ENCODE measurements around the gene DPEP3.
"Not testable (repeated sequence)": the region's sequence is repeated elsewhere in the genome, so short reads cannot be mapped to it uniquely, and the experiment has no call there.

The DPEP3 gene

DNA sequence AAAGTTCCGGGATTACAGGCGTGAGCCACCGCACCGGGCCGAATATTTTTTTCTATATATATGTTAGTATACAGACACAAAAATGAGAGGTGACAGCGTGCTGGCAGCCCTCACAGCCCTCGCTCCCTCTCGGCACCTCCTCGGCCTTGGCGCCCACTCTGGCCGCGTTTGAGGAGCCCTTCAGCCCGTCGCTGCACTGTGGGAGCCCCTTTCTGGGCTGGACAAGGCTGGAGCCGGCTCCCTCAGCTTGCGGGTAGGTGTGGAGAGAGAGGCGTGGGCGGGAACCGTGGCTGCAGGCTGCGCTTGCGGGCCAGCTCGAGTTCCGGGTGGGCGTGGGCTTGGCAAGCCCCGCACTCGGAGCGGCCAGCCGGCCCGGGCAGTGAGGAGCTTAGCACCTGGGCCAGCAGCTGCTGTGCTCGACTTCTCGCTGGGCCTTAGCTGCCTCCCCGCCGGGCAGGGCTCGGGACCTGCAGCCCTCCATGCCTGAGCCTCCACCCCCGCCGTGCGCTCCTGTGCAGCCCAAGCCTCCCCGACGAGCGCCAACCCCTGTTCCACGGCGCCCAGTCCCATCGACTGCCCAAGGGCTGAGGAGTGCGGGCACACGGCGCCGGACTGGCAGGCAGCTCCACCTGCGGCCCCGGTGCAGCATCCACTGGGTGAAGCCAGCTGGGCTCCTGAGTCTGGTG is 1.9 kb upstream of the DPEP3 start:
- no peak overlapping the region for H3K4me3 ChIP-seq (ENCODE audit: low read depth, low read length)
- DNase-seq (ENCODE audit: low read depth) = no peak
- TF ChIP-seq, protein P1, sequence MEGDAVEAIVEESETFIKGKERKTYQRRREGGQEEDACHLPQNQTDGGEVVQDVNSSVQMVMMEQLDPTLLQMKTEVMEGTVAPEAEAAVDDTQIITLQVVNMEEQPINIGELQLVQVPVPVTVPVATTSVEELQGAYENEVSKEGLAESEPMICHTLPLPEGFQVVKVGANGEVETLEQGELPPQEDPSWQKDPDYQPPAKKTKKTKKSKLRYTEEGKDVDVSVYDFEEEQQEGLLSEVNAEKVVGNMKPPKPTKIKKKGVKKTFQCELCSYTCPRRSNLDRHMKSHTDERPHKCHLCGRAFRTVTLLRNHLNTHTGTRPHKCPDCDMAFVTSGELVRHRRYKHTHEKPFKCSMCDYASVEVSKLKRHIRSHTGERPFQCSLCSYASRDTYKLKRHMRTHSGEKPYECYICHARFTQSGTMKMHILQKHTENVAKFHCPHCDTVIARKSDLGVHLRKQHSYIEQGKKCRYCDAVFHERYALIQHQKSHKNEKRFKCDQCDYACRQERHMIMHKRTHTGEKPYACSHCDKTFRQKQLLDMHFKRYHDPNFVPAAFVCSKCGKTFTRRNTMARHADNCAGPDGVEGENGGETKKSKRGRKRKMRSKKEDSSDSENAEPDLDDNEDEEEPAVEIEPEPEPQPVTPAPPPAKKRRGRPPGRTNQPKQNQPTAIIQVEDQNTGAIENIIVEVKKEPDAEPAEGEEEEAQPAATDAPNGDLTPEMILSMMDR (IDR thresholded peaks at IDR 0.05; ENCODE audit: control insufficient read depth, extremely low read depth, insufficient read depth) = no peak

DNA sequence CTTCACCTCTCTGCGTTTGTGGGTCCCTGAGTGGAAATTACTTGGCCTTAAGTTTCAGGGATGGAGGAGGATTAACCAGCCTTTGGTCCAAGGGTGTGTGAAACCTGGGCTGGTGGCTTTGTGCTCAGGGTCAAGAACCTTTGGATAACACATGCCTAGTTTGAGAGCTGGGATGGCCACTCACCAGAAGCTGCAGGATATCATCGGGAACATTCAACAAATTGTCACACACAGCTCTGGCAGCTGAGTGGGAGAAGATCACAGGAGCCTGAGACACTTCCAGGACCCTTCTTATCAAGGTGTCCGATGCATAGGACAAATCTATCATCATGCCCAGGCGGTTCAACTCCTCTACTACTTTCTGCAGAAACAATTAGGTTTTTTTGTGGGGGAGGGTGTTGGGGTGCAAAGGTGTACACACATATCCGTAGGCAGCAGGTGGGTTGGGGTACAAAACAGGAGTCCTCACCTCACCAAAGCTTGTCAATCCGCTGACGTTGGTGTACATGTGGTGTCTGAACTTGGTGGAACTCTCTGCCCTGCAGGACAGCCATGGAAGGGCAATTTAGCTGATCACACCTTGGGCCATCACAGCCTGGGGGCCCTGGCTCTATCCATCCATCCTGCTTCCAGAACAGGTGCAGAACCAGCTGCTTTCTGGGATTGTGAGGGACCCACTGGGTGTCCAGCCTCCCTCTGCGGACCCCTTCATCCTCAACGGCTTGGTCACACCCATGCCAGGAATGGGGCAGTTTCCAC is 2.7 kb downstream of the DPEP3 start:
- no peak for DNase-seq (ENCODE audit: low read depth)
- no peak overlapping the region for H3K4me3 ChIP-seq (ENCODE audit: low read depth, low read length)
- TF ChIP-seq, protein P1 (IDR thresholded peaks at IDR 0.05; ENCODE audit: control insufficient read depth, extremely low read depth, insufficient read depth) = no peak

DNA sequence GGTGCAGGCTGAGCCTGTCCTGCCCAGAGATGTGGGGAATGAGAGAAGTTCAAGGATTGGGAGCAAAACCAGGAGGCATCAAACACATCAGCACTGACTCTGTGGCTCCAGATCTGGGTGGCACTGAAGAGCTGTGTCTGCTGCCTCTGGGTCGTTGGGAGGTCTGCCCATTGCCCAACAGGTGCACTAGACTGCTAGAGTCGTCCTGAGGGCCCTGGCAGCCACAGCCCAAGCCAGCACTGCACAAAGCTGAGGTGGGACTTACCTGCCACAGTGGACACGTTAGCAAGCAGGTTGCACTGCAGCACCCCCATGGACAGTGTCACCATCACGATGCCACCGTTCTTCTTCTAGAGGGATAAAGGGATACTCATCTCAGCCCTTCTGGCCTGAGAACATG is 3.3 kb downstream of the DPEP3 start:
- TF ChIP-seq, protein P1 (IDR thresholded peaks at IDR 0.05; ENCODE audit: control insufficient read depth, extremely low read depth, insufficient read depth) = no peak

DNA sequence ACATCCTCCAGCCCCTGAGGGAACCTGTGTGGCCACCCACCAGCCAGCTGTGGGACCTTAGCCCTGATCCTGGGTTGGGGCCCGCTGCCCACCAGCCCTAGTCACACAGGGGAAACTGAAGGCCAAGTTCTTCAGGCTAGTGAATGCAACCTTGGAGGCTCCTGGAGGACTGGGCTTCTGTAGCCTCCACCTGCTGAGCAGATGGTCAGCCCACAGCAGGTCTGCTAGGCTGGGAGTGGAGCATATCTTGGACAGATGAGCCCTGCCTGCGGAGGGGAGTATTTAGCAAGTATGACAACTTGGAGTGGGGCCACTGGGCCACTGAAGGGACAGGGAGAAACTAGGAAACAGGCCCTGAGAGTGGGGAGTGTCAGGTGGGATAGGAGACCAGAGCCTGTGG is 4.1 kb downstream of the DPEP3 start:
- no peak for DNase-seq (ENCODE audit: low read depth)
- no peak overlapping the region for H3K4me3 ChIP-seq (ENCODE audit: low read depth, low read length)
- TF ChIP-seq, protein P1 (IDR thresholded peaks at IDR 0.05; ENCODE audit: control insufficient read depth, extremely low read depth, insufficient read depth) = no peak

More for the DNA sequence above, 3.3 kb downstream of the DPEP3 start:
- H3K4me3 ChIP-seq (ENCODE audit: low read depth, low read length) = no peak overlapping the region
- no peak for DNase-seq (ENCODE audit: low read depth)

DNA sequence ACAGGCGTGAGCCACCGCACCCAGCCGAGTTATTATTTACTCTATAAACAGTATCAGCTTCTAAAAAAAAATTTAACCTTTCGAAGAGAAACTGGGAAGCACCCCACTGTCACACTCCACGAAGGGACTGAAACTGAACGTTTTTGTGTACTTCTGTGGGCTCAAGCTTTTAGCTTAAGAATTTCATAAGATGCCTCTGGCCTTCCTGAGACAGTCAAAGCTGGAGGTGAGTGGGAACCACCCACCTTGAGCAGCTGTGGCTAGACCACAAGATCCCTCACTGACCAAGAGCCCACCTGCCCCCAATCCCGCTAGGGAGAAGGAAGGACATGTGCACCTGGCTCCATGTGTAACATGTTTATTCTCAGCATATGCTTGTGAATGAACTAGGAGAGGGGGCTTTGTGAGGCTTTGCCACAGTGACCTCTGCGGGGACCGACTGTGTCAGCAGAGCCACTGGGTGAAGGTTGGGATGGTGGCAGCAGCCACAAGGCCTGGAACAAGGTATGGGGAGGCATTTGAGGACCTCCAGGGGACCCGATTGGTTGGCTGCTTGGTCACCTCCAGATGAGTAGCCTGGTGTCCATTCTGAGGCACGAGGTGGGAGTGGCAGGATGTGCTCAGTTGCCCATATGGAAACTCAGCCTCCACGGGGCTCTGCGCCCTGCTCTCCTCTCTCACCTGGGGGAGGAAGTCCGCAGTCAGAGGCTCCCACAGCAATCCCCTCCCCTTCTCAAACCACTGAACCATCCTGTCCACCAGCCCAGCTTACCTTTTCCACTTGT is 4.8 kb downstream of the DPEP3 start:
- H3K4me3 ChIP-seq (ENCODE audit: low read depth, low read length) = no peak overlapping the region
- TF ChIP-seq, protein P1 (IDR thresholded peaks at IDR 0.05; ENCODE audit: control insufficient read depth, extremely low read depth, insufficient read depth) = no peak
- no peak for DNase-seq (ENCODE audit: low read depth)

DNA sequence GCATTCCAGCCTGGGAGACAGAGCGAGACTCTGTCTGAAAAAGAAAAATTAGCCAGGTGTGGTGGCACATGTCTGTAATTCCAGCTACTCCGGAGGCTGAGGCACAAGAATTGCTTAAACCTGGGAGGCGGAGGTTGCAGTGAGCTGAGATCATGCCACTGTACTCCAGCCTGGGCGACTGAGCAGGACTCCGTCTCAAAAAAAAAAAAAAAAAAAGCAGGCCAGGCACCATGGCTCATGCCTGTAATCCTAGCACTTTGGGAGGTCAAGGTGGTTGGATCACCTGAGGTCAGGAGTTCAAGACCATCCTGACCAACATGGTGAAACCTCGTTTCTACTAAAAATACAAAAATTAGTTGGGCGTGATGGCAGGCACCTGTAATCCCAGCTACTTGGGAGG is 8.0 kb downstream of the DPEP3 start:
- H3K4me3 ChIP-seq (ENCODE audit: low read depth, low read length); DNase-seq (ENCODE audit: low read depth): not testable (repeated sequence)

DNA sequence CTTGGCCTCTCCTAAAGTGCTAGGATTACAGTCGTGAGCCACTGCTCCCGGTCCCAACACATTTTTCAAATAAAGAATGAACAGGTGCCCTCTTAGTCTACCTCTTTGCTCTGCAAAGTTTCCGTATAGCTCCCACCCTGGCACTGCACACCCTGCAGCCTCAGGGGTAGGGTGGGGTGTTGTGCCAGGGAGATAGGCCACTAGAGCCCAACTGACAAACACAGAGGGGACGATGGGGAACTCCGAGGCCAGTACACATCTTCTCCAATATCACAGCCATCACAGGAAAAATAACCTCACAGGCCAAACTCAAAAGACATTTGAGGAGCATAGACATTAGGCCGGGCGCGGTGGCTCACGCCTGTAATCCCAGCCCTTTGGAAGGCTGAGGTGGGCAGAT is 9.2 kb downstream of the DPEP3 start:
- no peak for DNase-seq (ENCODE audit: low read depth)
- no peak overlapping the region for H3K4me3 ChIP-seq (ENCODE audit: low read depth, low read length)
- TF ChIP-seq, protein P1 (IDR thresholded peaks at IDR 0.05; ENCODE audit: control insufficient read depth, extremely low read depth, insufficient read depth) = no peak
